HL-60 (cell line): ENCODE measurements around the gene DNAJB8.

Experiments used
- DNase-seq, 2 experiments: peaks; one replicate each; pipeline ENCODE4 v3.0.0-alpha.2; 2010 to 2020; ENCODE audit warnings: low read depth in 1 of 2, low spot score in 1 of 2
- H3K27ac ChIP-seq: fragments of 250-450 bp; sonication (Bioruptor Pico); replicated peaks from 2 replicates; pipeline ENCODE4 v1.5.1; 2020; ENCODE audit warnings: mild to moderate bottlenecking, moderate library complexity
- H3K27me3 ChIP-seq: fragments of 250-450 bp; sonication (Bioruptor Pico); 2 replicates; pipeline ENCODE4 v1.5.1; 2021; ENCODE audit warnings: mild to moderate bottlenecking, moderate library complexity; ENCODE audit not compliant: insufficient read depth, poor library complexity, severe bottlenecking
- H3K4me3 ChIP-seq: replicated peaks from 2 replicates; pipeline ENCODE4 v1.5.1; 2011; ENCODE audit warnings: mild to moderate bottlenecking, control low read depth, low read length; ENCODE audit not compliant: insufficient read depth
- CTCF ChIP-seq: IDR thresholded peaks from one replicate; pipeline ENCODE4 v1.5.1; 2011; ENCODE audit warnings: low read length, control low read depth, inconsistent platforms; ENCODE audit not compliant: insufficient read depth
- GABPA ChIP-seq: IDR thresholded peaks from 2 replicates; pipeline ENCODE4 v1.6.1; 2012; ENCODE audit warnings: low read depth
- POLR2AphosphoS5 ChIP-seq: IDR thresholded peaks from 2 replicates; pipeline ENCODE4 v1.6.1; 2012; ENCODE audit warnings: low read depth
- REST ChIP-seq: IDR thresholded peaks from 2 replicates; pipeline ENCODE4 v1.6.1; 2012; ENCODE audit warnings: low read depth; ENCODE audit not compliant: insufficient replicate concordance
- SPI1 ChIP-seq: IDR thresholded peaks from 2 replicates; pipeline ENCODE4 v1.6.1; 2012; ENCODE audit warnings: low read depth, mild to moderate bottlenecking, borderline replicate concordance

The DNAJB8 gene

GRCh38 chr3:128484404-128485281 is 18.0 kb upstream of the DNAJB8 start:
- TF ChIP-seq CTCF (no peak), GABPA (no peak), POLR2AphosphoS5 (no peak), REST (no peak), SPI1 (no peak)
- no peak for DNase-seq
- Histone ChIP-seq H3K4me3 (no peak overlapping the region), H3K27ac (no peak overlapping the region), H3K27me3 (no peaks in the 10 kb centered on the region)

GRCh38 chr3:128483657-128484403 is 17.1 kb upstream of the DNAJB8 start:
- no peak for TF ChIP-seq GABPA
- no peak for TF ChIP-seq POLR2AphosphoS5
- TF ChIP-seq REST, result no peak
- TF ChIP-seq CTCF, result no peak
- TF ChIP-seq SPI1, result no peak
- H3K27me3 ChIP-seq, result no peaks in the 10 kb centered on the region
- no peak overlapping the region for H3K27ac ChIP-seq
- no peak overlapping the region for H3K4me3 ChIP-seq
- no peak for DNase-seq

GRCh38 chr3:128482666-128483656 is 16.3 kb upstream of the DNAJB8 start:
- no peak overlapping the region for H3K4me3 ChIP-seq
- DNase-seq, result no peak
- no peaks in the 10 kb centered on the region for H3K27me3 ChIP-seq
- TF ChIP-seq POLR2AphosphoS5, result no peak
- H3K27ac ChIP-seq, result no peak overlapping the region
